ENCODE results near the gene PRKCA. TPM values are rescaled to one million over a fixed set of nuclear protein-coding genes. Genes with fewer than 3 reads are reported as not detected.

PRKCA gene
- total and polyA plus RNA-seq, 9 of the 15 experiments (the other 6 are each of a cell fraction or from before 2014, with no cell fraction given) = 3.2 to 33.0 (median 17.8) TPM

DNA sequence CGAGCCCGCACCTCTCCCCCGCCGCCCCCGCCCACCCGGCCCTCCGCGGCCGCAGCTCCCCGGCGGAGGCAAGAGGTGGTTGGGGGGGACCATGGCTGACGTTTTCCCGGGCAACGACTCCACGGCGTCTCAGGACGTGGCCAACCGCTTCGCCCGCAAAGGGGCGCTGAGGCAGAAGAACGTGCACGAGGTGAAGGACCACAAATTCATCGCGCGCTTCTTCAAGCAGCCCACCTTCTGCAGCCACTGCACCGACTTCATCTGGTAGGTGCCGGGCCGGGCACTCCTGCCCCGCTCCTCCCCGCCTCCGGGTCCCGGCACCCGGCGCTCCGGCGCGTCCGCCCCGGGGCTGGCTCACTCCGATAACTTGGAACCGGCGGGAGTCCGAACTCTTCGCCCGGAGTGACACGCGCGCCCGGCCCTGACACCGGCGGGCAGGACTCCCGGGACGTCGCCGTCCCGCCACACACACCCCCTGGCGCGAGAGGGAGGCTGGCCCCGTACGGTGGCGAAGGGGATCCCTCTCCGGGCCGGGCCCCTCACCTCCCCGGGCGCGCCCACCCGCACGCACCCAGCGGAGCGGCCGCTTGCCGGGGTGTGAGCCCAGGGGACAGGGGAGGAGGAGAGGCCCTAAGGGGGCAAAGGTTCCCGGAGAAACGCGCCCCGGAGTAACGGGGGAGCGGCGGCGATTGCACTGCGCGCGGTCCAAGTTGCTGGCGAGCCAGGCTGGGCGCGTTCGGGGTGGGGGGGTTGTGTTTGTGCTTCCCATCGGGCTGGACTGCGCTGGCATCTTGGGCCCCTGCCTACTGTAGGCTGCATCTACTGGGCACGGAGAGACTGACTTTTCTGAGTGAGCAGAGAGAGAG lies 581 bp downstream of the PRKCA start (continued):
- TF ChIP-seq HNRNPLL (IDR thresholded peaks at IDR 0.05; ENCODE audit: low read depth, low read length, poor library complexity, severe bottlenecking) (peak; percentile 32), NONO (IDR thresholded peaks at IDR 0.05; ENCODE audit: low read depth in 2 of 2, low read length in 1 of 2) (no peak; a peak in 1 of 4 replicates), NFIX (CRISPR knock-in tag; IDR thresholded peaks at IDR 0.05; ENCODE audit: low read depth) (no peak), ZNF79 (CRISPR knock-in tag; IDR thresholded peaks at IDR 0.05; ENCODE audit: low read depth) (no peak), RNF2 (IDR thresholded peaks at IDR 0.05) (0 out of 2 replicates have a peak, but pooled peaks have one; percentile 13), TFE3 (CRISPR knock-in tag; IDR thresholded peaks at IDR 0.05) (no peak), ZFP36 (IDR thresholded peaks at IDR 0.05; ENCODE audit: low read depth, low read length, partially characterized antibody) (no peak), ID3 (CRISPR knock-in tag; IDR thresholded peaks at IDR 0.05) (no peak), ID3 (tag; IDR thresholded peaks at IDR 0.05) (no peak), ILF3 (IDR thresholded peaks at IDR 0.05; ENCODE audit: borderline replicate concordance) (no peak), GTF3C2 (IDR thresholded peaks at IDR 0.05; ENCODE audit: borderline replicate concordance, extremely low read depth, insufficient read length) (no peak), ZNF274 (IDR thresholded peaks at IDR 0.05; ENCODE audit: borderline replicate concordance, low read depth, low read length) (no peak), ZFP30 (CRISPR knock-in tag; IDR thresholded peaks at IDR 0.05; ENCODE audit: borderline replicate concordance) (no peak), PTBP1 (IDR thresholded peaks at IDR 0.05; ENCODE audit: low read depth, low read length) (no peak), ZNF395 (CRISPR knock-in tag; IDR thresholded peaks at IDR 0.05) (no peak; the same call in 1 of the 2 replicates), RHOXF2B (CRISPR knock-in tag; conservative IDR thresholded peaks at IDR 0.05) (no peak), CCAR2 (IDR thresholded peaks at IDR 0.05; ENCODE audit: low read depth, low read length) (no peak)
- TF ChIP-seq, protein P1, sequence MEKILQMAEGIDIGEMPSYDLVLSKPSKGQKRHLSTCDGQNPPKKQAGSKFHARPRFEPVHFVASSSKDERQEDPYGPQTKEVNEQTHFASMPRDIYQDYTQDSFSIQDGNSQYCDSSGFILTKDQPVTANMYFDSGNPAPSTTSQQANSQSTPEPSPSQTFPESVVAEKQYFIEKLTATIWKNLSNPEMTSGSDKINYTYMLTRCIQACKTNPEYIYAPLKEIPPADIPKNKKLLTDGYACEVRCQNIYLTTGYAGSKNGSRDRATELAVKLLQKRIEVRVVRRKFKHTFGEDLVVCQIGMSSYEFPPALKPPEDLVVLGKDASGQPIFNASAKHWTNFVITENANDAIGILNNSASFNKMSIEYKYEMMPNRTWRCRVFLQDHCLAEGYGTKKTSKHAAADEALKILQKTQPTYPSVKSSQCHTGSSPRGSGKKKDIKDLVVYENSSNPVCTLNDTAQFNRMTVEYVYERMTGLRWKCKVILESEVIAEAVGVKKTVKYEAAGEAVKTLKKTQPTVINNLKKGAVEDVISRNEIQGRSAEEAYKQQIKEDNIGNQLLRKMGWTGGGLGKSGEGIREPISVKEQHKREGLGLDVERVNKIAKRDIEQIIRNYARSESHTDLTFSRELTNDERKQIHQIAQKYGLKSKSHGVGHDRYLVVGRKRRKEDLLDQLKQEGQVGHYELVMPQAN (IDR thresholded peaks at IDR 0.05; ENCODE audit: borderline replicate concordance) = no peak; the same call in 1 of the 2 replicates

Measured in K562 (cell line).